HEK293 (cell line): Measurements from ENCODE around the gene MSANTD1.

Experiments
- CTCF ChIP-seq: fragments of 450-650 bp; formaldehyde crosslinking; IDR thresholded peaks from 2 replicates; pipeline ENCODE4 v1.5.1; 2016; ENCODE audit warnings: missing biosample characterization, missing genetic modification characterization
- HOXC10 ChIP-seq: sonication (generic); formaldehyde crosslinking; IDR thresholded peaks from 2 replicates; pipeline ENCODE4 v1.8.1; 2023; ENCODE audit warnings: mild to moderate bottlenecking, missing genetic modification reagents
- KLF1 ChIP-seq: fragments of 450-650 bp; formaldehyde crosslinking; IDR thresholded peaks from 2 replicates; pipeline ENCODE4 v1.5.1; 2016; ENCODE audit warnings: missing biosample characterization, missing genetic modification characterization
- RBAK ChIP-seq: fragments of 450-650 bp; formaldehyde crosslinking; IDR thresholded peaks from 2 replicates; pipeline ENCODE4 v1.5.1; 2016; ENCODE audit warnings: missing biosample characterization, missing genetic modification characterization
- SALL2 ChIP-seq: fragments of 450-650 bp; formaldehyde crosslinking; IDR thresholded peaks from 2 replicates; pipeline ENCODE4 v1.5.0; 2017; ENCODE audit warnings: missing biosample characterization, mild to moderate bottlenecking, missing genetic modification characterization, borderline replicate concordance
- TCF7L2 ChIP-seq: IDR thresholded peaks from 2 replicates; pipeline ENCODE4 v1.6.1; 2011; ENCODE audit warnings: low read depth, mild to moderate bottlenecking, inconsistent platforms, low read length, moderate library complexity, borderline replicate concordance
- ZBTB1 ChIP-seq: fragments of 450-650 bp; formaldehyde crosslinking; IDR thresholded peaks from 2 replicates; pipeline ENCODE4 v1.5.1; 2016; ENCODE audit warnings: missing biosample characterization, missing genetic modification characterization
- ZBTB8A ChIP-seq: fragments of 450-650 bp; formaldehyde crosslinking; IDR thresholded peaks from 2 replicates; pipeline ENCODE4 v1.5.1; 2016; ENCODE audit warnings: missing biosample characterization, missing genetic modification characterization
- ZNF561 ChIP-seq: fragments of 450-650 bp; IDR thresholded peaks from 2 replicates; pipeline ENCODE4 v1.5.1; 2018; ENCODE audit warnings: missing biosample characterization, missing genetic modification characterization, borderline replicate concordance

- TF ChIP-seq ZBTB1 (tag by site-specific recombination) (no peak), HOXC10 (CRISPR knock-in tag) (no peak), CTCF (tag by site-specific recombination) (no peak), SALL2 (tag by site-specific recombination) (no peak), ZNF561 (tag by site-specific recombination) (no peak), ZBTB8A (tag by site-specific recombination) (no peak), RBAK (tag by site-specific recombination) (no peak), KLF1 (tag by site-specific recombination) (no peak), TCF7L2 (no peak)
These were observed 4.1 kb downstream of the MSANTD1 start for GRCh38 chr4:3252831-3253641.
